Stomach (tissue), 9 donors: ENCODE results near the gene MOV10L1. TPM values are rescaled to one million over a fixed set of nuclear protein-coding genes. Genes with fewer than 3 reads are reported as not detected.

Experiments
- DNase-seq, 2 donors: peaks; one replicate each; pipeline versions ENCODE4 v3.0.0 to v3.0.0-alpha.2; 2013 to 2019
- H3K27ac ChIP-seq, 5 donors: fragments of 200-600 bp in 4 of 5; sonication (generic) in 4 of 5; one replicate each; pipeline ENCODE4 v1.5.1; 2013 to 2019; ENCODE audit warnings: mild to moderate bottlenecking in 1 of 5, moderate library complexity in 1 of 5
- H3K27me3 ChIP-seq, 3 donors: fragments of 200-600 bp; sonication (generic); one replicate each; pipeline ENCODE4 v1.5.1; 2017 to 2019; ENCODE audit warnings: mixed run types in 1 of 3
- H3K36me3 ChIP-seq, 4 donors: fragments of 200-600 bp; sonication (generic); 1 replicate in 3 of 4; 2 replicates in 1 of 4; pipeline ENCODE4 v1.5.1; 2016 to 2019
- H3K4me1 ChIP-seq, 4 donors: fragments of 200-600 bp; sonication (generic); one replicate each; pipeline ENCODE4 v1.5.1; 2016 to 2019
- H3K4me3 ChIP-seq, 4 donors: fragments of 200-600 bp; sonication (generic) in 3 of 4; one replicate each; pipeline ENCODE4 v1.5.1; 2016 to 2019; ENCODE audit warnings: mild to moderate bottlenecking in 1 of 4
- H3K9me3 ChIP-seq, 4 donors: fragments of 200-600 bp; sonication (generic); one replicate each; pipeline ENCODE4 v1.5.1; 2016 to 2019
- EP300 ChIP-seq: sonication (generic); formaldehyde crosslinking; IDR thresholded peaks from one replicate; pipeline ENCODE4 v1.6.1; 2017; ENCODE audit warnings: antibody characterized with exemption
- POLR2A ChIP-seq, 4 donors: fragments of 450-650 bp; IDR thresholded peaks; one replicate each; pipeline ENCODE4 v1.6.1; 2016; ENCODE audit warnings: antibody characterized with exemption in 4 of 4, control low read depth in 2 of 4, mild to moderate bottlenecking in 1 of 4, moderate library complexity in 1 of 4
- POLR2AphosphoS5 ChIP-seq, 3 donors: sonication (generic); formaldehyde crosslinking; IDR thresholded peaks; one replicate each; pipeline ENCODE4 v1.6.1; 2016; ENCODE audit warnings: antibody characterized with exemption in 3 of 3
- WGBS, 5 donors: extraction: QIAGEN DNeasy Blood & Tissue Kit in 3 of 5; methylation state at CpG; one replicate each; pipeline versions ENCODE4 v1.1.5 to v1.1.7; 2013 to 2018; 5-methylcytosine and 5-hydroxymethylcytosine counted together
- intact Hi-C: fragments of 100-400 bp; cut with DNase I; formaldehyde crosslinking; loops from one replicate; pipeline ENCODE4 v1.15.1; 2023; ENCODE audit warnings: low total_unique reads
- polyA plus RNA-seq, 3 donors: library from polyadenylated mRNA; stranded (reverse); fragments of 200-250 nt; gene quantifications; one replicate each; pipeline ENCODE4 v1.2.3, GENCODE V29; 2013
- total RNA-seq, 5 donors: library from RNA; depleted of rRNA; stranded (reverse); fragments of >200 nt; gene quantifications; one replicate each; pipeline versions ENCODE4 v1.1.0 to v1.2.3, GENCODE V29; 2014 to 2016
- TF ChIP-seq, protein P1 (sequence below), 7 experiments: fragments of 450-650 bp in 4 of 7; fragments of 200-600 bp in 3 of 7; sonication (generic) in 3 of 7; IDR thresholded peaks; one replicate each; pipeline ENCODE4 v1.5.1; 2016 to 2019; ENCODE audit warnings: antibody characterized with exemption in 7 of 7, control low read depth in 2 of 7, mild to moderate bottlenecking in 1 of 7
- donor health status: healthy with polysubstance abuse.
- donor health status: Bipolar disorder and iron deficiency.
- donor health status: healthy.

MOV10L1 gene
- total and polyA plus RNA-seq, 8 donors: 0.12 to 2.8 (median 0.46) TPM; not detected in 3

DNA sequence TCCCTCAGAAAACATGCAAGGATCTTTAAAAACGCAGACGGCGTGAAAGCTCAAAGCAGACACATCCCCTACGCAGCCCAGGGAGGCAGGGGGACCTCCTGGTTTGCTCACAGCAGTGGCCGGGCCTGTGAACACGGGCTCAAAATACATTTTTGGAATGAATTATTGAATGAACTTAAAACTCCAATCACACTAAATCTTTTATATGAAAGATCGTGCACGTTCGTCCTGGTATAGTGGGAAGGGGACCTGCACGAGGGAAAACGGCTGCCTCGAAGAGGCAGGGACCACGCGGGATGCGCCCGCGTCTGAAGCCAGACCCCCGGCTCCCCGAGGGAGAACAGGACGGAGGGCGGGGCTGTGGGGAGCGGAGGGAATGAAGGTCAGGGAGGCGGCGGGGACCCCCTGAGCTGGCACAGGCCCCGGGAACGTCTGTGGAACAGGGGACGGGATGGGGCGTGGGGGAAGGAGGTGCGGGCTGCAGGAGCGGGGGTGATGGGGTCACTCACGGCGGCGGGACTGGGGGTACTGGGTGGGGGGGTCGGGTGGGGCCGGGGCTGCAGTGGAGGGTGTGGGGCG lies 79.5 kb downstream of the MOV10L1 start:
- DNase-seq: no peak
- Histone ChIP-seq H3K4me1 (peaks cover 13 to 20% (median 18%) of the 10 kb centered on the region in 4 donors), H3K27me3 (peaks cover 10 to 73% (median 28%) of the 10 kb centered on the region in 3 donors), H3K27ac (peak overlapping the region in 1 of 5 donors; percentile 18), H3K36me3 (no peaks in the 10 kb centered on the region), H3K9me3 (no peaks in the 10 kb centered on the region), H3K4me3 (peak overlapping the region; percentile 54 to 64 (median 56))
- 4 to 12% (median 8%) methylated on average over 30 to 36 of the region's 36 CpGs for WGBS, 5 donors
- intact Hi-C loops: no loop called here
- TF ChIP-seq POLR2A (IDR thresholded peaks at IDR 0.05): no peak
- no peak for TF ChIP-seq EP300
- TF ChIP-seq, protein P1, sequence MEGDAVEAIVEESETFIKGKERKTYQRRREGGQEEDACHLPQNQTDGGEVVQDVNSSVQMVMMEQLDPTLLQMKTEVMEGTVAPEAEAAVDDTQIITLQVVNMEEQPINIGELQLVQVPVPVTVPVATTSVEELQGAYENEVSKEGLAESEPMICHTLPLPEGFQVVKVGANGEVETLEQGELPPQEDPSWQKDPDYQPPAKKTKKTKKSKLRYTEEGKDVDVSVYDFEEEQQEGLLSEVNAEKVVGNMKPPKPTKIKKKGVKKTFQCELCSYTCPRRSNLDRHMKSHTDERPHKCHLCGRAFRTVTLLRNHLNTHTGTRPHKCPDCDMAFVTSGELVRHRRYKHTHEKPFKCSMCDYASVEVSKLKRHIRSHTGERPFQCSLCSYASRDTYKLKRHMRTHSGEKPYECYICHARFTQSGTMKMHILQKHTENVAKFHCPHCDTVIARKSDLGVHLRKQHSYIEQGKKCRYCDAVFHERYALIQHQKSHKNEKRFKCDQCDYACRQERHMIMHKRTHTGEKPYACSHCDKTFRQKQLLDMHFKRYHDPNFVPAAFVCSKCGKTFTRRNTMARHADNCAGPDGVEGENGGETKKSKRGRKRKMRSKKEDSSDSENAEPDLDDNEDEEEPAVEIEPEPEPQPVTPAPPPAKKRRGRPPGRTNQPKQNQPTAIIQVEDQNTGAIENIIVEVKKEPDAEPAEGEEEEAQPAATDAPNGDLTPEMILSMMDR (IDR thresholded peaks at IDR 0.05): no peak
- TF ChIP-seq POLR2AphosphoS5 (IDR thresholded peaks at IDR 0.05): no peak

DNA sequence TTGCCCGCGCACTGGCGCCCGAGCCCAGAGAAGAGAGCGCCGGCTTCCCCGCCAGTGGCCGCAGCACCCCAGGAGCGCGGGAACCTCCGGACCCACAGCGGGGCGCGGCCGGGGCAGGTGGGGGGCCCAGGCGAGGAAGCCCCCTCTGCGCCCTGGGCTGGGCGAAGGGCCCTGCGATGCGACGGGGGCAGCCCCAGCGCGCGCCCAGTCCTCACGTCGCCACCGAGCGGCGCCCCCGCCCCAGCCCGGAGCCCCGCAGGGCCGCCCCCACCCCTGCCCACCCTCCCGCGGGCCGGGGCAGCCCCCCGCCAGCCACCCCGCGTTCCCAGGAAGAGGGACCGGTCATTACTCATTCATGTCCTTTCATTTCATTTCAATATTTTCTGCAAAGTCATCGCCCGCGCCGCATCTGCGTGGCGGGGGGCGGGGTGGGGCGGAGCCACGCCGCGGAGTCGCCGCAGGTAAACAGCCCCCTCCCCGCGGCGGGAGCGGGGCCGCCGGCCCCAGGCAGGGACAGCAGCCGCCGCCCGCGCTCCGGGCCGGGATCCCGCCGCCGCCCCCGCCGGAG lies 80.1 kb downstream of the MOV10L1 start:
- 0 to 6% (median 1%) methylated on average over 26 to 67 of the region's 70 CpGs for WGBS, 5 donors
- H3K27me3 ChIP-seq: peaks cover 10 to 73% (median 28%) of the 10 kb centered on the region in 3 donors
- TF ChIP-seq EP300 (no peak), POLR2A (IDR thresholded peaks at IDR 0.05) (no peak), POLR2AphosphoS5 (IDR thresholded peaks at IDR 0.05) (no peak)
- TF ChIP-seq, protein P1 (IDR thresholded peaks at IDR 0.05): no peak
- peak overlapping the region in 1 of 5 donors; percentile 18 for H3K27ac ChIP-seq
- no peaks in the 10 kb centered on the region for H3K36me3 ChIP-seq
- peak overlapping the region; percentile 54 to 64 (median 56) for H3K4me3 ChIP-seq
- peaks cover 13 to 20% (median 18%) of the 10 kb centered on the region in 4 donors for H3K4me1 ChIP-seq
- H3K9me3 ChIP-seq: no peaks in the 10 kb centered on the region
- intact Hi-C loops: no loop called here
- peak; percentile 59 to 71 for DNase-seq

DNA sequence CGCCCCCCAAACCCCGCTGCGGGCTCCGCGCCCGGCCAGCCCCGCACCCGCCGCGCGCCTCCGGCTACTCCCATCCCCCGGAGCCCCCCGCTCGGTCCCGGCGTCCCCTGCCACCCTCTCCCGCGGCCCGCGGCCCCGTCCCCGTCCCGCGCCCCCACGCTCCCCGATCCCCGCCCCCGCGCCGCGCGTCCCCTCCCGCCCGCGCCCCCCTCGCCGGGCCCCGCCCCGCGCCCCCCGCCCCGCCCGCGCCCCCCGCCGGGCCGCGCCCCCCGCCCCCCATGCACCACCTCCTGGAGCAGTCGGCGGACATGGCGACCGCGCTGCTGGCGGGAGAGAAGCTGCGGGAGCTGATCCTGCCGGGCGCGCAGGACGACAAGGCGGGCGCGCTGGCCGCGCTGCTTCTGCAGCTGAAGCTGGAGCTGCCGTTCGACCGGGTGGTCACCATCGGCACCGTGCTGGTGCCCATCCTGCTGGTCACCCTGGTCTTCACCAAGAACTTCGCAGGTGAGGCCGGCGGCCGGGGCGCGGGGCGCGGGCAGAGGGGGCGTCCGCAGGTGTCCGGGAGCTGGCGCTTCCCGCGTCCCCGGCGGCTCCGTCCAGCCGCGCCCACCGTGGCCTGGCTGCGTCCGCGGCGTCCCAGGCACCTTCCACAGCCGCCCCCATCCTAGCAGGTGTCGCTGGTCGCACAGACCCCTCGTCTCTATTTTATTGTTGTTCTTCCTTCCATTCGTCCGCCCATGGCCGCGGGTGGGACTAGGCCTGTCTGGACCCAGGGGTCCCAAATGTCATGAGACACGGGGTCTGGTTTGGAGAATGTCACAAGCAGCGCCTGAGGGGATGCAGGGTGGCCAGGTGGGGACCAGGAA lies 80.9 kb downstream of the MOV10L1 start, which contains the start of gene PANX2:
PANX2 (plus strand) TSS at position 279 of the 866 bp plus-strand sequence; CDS start at position 279, 0 bp downstream.
- Histone ChIP-seq H3K27ac (peak within 1 kb of the TSS in 1 of 5 donors; percentile 18), H3K4me1 (peaks cover 13 to 20% (median 18%) of the 10 kb centered on the region in 4 donors), H3K27me3 (peaks cover 10 to 80% (median 28%) of the 10 kb centered on the region in 3 donors), H3K9me3 (no peaks in the 10 kb centered on the region), H3K36me3 (no peaks in the 10 kb centered on the region), H3K4me3 (peak within 1 kb of the TSS; percentile 54 to 64 (median 58))
- intact Hi-C loops: no loop called here
- WGBS, 5 donors: 8 to 31% (median 14%) methylated on average over 11 to 81 of the region's 105 CpGs
- no peak for TF ChIP-seq EP300
- no peak for TF ChIP-seq POLR2A (IDR thresholded peaks at IDR 0.05)
- TF ChIP-seq, protein P1 (IDR thresholded peaks at IDR 0.05): no peak
- no peak for TF ChIP-seq POLR2AphosphoS5 (IDR thresholded peaks at IDR 0.05)
- peak in 1 of 2 donors; percentile 67 for DNase-seq
